CD4-positive, alpha-beta T cell treated with Interleukin-12 subunit alpha and Interleukin-12 subunit beta, for 1 hour (primary cell): ENCODE measurements around the gene CAMK1.
A peak's percentile ranks its signal among the peaks of the same experiment; 100 is the strongest.
"Not testable (repeated sequence)": the region's sequence is repeated elsewhere in the genome, so short reads cannot be mapped to it uniquely, and the experiment has no call there.

Source experiments
- DNase-seq: peaks from one replicate; pipeline ENCODE4 v3.0.0-alpha.2; 2020

The CAMK1 gene

DNA sequence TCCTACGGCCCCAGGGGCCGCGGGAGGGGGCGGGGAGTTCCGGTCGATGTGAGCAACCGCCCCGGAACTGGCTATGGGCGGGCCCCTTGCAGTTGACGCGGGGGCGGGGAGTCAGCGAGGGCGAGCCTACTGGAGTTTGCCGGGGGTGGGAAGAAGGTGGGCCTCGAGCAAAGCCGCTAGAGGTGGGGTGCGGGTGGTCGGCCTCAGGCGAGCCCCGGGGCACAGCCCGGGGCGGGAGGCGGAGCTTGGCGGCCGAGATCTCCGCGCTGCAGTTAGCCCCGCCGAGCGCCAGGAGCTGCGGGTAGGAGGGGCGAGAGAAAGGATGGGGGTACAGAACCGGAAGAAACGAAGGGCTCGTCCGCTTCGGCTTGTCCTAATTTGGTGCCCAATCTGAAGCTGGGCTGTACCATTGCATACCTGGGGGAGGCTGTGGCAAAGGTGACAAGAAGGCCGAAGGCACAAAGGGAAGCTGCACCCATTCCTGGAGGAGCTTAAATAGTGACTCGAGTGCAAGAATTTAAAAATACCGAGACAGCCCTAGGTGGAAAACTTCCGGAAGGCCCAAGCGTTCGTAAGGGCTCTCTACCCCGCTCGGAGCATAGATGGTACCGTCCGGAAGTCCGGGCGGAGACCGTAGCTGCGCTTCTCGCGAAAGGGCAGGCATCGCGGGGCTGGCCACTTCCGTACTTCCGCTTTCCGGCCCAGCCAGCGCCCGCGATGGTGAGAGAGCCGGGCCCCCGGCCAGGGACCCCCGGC is 22.8 kb upstream of the CAMK1 start, which contains the start of the genes ARPC4 and TADA3:
ARPC4 (plus strand) TSS at position 678 of the 756 bp plus-strand sequence; CDS start at position 718, 40 bp downstream.
TADA3 (minus strand) TSS at position 69 of the 756 bp plus-strand sequence. CDS start 1,007 bp downstream, outside the sequence.
- DNase-seq, result peak; percentile 92

DNA sequence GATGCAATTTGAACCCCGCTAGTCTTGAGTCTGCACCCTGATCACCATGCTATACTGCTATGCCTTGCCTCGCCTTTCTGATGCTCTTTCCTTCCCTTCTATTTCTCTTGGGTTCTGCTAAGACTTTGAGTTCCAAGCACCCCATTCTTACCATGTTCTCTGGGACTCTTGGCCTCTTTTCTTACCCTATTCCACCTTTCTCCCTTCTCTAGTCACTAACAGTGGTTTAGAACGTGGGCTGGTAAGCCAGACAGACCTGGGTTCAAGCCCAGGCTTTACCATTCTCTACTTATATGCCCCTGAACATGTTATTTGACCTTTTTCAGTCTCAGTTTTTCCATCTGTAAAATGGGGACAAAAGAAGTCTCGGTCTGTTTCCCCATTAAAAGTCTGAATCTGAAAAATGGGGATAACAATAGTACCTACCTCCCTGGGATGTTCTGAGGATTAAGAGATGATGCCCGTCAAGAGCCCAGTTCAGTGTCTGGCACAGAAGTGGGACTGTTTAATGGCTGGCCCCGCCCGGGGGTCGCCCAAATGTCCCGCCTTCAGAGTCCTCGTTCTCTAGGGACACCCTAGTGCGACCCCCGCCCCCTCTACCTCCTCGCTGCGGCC is 22.1 kb upstream of the CAMK1 start:
- no peak for DNase-seq

DNA sequence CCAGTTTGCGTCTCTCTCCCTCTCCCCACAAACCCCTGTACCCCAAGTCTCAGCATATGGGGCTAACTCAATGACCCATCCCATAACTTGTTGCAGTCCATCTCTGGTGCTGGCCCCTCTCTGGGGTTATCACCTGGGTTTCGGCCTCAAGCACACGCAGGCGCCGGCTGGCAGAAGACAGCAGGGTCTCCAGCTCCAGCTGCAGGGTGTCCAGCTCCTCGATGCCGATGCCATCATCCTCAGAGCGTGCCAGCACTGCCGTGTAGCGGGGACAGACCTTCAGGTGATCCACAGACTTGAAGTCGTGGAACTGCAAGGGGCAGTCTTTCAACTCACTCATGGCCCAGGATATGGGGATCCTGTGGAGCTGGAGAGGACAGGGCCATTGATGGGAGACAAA is 21.4 kb upstream of the CAMK1 start:
- no peak for DNase-seq

DNA sequence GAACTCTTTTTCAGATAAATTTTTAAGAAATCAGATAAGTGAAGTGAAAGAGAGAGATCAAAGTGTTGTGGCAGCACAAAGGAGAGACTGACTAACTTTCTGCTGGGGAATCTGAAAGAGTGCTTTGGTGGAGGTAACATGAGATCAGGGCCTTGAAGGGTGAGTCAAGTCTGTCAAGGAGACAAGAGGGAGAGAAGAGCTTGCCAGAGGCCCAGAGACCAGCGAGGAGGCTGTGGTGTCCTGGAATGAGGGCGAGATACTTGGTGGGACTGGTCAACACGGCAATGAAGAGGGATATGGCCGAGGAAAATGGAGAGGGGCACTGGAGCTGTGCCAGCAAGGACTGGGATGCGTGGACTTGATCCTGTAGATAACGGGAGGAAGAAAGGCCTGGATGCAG is 18.0 kb upstream of the CAMK1 start:
- no peak for DNase-seq

DNA sequence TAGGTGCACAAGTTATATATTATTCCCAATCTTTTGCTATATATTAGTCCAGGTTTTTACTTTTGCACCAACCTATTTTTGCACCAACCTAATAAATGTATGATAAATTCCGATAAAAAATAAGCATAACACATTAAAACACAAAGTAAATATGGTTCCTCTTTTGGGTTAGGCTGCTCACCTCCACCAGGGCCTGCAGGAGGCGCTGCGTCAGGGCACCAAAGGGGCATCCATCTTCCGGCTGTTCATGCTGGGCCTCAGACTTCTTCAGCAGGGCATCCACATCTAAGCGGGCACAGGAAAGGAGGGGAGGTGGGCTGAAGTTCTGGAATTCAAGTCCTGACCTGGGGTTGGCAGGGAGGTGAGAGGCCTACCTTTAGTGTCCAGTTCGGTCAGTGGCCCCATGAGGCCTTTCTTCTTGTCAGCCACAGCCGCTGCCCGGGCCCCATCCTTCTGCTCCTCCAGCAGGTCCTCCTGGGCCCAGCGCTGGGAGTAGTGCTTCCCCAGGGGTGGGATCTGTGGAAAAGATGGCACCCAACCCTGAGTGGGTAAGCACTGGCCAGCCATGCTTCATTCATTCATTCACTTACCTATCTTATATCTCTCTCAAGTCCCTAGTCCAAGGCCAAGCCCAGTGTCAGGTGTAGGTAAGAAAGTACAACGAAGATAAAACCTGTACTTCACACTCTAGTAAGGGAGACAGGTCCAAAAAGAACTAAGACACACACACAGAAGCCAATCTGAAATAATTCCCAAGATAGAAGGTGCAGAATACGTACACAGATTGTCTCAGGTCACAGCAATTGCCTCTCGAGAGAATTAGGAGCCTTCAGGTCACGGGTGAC is 17.3 kb upstream of the CAMK1 start:
- no peak for DNase-seq

DNA sequence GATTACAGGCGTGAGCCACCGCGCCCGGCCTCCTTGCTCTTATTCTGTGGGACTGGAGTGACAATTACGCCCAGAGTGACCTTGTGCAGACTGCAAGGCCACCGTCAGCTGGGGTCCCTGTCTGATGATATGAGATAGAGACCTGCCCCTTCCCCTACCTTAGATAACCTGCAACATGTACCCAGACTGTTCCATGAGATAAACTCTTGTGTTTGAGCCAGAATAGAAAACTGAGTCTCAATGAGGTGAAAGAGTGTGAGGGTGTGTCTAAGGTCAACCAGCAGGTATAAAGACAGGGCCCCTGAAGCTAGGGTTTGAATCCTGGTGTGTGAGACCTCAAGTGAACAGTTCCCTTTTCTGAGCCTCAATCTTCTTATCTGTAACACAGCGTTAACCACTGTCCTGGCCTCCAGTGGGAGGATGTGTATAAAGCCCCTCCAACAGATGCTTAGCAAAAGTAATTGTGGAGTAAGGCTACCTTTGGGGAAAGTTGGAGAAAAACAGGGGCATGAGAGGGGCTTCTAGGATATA is 16.5 kb upstream of the CAMK1 start:
- DNase-seq, result no peak

DNA sequence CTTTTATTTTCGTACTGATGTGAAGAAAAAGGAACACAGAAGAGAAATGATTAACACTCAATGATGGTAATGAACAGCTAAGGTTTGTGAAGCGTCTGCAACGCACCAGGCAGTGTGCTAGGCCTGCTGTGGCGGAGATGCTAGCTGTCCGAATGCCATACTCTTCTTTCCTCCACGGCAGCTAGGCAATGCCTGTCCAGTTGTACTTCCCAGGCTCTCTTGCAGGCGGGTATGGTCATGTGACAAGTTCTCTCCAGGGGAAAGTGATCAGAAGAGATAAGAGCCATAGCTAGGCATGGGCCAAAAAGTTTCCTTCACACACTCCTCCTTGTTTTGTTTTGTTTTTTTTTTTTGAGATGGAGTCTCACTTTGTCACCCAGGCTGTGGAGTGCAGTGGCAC is 15.9 kb upstream of the CAMK1 start:
- no peak for DNase-seq

DNA sequence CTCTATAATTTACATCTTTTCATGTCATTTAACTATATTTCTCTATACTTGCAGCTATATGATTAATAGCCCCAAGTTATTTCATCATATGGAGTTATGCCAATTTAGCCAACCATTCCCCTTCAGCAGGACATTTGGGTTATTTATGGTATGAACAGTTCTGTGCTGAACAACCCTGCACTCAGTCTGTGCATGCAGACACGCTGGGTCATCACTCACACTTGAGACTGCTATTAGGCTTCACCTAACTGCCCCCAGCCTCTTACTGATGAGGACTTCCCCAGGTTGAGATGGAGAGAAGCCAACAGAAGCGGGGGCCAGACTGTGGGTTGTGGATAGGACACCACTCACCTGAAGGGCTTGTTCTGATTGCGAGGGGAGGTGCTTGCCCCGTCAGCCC is 15.2 kb upstream of the CAMK1 start:
- DNase-seq, result no peak

DNA sequence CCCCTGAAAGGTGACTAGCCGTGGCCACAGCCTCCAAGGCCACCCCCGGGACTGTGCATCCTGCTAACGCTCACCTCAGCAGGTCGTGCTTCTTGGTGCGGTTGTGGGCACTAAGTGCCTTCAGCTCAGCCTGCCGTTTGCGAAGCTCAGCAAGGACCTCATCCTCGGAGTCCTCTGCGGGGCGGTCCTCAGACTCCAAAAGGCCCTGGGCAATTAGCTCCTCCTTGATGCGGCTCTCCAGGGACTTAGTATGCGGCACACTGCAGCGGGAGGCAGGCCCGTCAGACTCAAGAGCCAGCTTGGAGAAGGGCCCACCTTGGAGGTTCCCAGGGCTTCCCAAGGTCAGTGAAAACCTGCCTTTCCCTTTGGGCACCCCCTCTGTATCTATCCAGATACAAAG is 14.2 kb upstream of the CAMK1 start:
- no peak for DNase-seq

DNA sequence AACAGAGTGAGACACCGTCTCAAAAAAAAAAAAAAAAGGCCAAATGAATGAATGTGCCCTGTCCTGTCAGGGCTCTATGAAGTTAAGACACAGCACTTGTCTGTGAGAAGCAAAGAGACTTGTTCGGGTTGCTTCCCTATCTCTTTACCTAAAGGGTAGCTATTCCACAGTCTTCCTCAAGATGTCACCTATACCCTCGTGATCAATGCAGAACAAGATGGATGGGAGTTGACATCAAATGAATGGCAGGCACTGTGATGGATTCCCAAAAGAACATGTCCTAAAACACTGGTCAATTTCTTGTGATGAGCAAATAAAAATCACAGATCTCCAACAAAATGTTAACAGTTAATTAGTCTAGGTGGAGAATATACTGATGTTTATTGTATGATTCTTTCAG is 13.0 kb upstream of the CAMK1 start:
- DNase-seq, result peak; percentile 39

DNA sequence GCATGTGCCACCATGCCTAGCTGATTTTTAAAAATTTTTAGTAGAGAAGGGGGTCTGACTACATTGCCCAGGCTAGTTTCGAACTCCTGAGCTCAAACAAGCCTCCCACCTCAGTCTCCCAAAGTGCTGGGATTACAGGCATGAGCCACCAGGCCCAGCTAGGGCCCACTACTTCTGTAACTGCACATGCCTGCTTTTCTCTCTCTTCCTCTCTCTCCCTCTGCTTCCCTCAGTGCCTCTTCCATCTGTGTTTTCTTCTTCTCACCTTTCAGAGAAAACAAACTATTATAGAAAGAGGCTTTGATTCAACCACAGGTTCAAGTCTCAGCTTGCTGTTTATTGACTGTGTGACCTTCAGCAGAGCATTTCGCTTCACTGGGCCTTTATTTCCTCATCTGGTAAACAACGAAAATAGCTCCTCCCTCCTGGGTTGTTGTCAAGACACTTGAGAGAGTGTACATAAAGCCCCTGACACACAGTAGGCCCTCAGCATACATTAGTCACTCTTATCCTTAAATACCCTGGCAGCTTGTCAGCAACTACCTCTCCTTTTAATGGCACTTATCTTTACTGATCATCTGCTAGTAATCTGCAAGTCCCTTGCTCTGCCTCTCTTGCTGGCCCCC is 12.3 kb upstream of the CAMK1 start:
- no peak for DNase-seq

DNA sequence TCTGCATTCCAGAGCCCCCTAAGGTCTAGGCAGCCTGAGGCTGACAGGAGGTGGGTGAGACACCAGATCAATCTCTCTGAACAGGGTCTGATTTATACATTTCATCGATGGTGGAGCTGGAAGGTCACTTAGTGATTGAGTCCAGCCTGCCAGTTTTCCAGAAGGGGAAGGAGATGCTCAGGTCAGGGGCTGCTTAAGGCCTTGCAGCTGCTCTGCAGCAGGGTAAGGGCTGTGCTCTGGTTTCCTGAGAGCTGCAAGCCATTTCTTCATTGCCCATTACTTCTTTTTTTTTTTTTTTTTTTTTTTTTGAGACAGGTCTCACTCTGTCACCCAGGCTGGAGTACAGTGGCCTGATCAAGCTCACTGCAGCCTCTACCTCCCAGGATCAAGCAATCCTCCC is 11.8 kb upstream of the CAMK1 start:
- DNase-seq, result no peak

DNA sequence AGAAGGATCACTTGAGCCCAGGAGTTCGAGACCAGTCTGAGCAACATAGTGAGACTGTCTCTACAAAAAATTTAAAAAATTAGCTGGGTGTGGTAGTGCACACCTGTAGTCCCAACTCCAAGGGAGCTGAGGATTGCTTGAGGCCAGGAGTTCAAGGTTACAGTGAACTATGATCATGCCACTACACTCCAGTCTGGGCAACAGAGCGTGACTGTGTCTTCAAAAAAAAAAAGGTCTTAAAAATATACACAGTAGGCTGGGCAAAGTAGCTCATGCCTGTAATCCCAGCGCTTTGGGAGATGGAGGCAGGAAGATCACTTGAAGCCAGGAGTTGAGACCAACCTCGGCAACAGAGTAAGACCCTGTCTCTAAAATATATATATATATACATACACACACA is 11.2 kb upstream of the CAMK1 start:
- no peak for DNase-seq

DNA sequence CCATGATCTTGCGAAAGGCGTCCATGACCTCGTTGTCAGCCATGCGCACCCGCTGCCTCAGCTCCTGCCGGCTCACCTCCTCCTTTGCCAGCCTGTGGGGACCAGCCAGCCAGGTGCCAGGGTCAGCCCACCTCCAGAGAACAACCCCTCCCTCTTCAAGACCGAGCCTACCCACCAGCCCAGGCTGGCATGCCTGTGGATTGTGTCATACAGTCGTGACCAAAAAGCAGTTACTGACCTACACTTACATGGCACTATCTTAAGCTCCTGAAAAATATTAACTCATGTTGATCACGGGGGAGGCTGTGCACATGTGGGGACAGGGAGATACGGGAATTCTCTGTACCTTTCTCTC is 10.7 kb upstream of the CAMK1 start:
- DNase-seq, result no peak

DNA sequence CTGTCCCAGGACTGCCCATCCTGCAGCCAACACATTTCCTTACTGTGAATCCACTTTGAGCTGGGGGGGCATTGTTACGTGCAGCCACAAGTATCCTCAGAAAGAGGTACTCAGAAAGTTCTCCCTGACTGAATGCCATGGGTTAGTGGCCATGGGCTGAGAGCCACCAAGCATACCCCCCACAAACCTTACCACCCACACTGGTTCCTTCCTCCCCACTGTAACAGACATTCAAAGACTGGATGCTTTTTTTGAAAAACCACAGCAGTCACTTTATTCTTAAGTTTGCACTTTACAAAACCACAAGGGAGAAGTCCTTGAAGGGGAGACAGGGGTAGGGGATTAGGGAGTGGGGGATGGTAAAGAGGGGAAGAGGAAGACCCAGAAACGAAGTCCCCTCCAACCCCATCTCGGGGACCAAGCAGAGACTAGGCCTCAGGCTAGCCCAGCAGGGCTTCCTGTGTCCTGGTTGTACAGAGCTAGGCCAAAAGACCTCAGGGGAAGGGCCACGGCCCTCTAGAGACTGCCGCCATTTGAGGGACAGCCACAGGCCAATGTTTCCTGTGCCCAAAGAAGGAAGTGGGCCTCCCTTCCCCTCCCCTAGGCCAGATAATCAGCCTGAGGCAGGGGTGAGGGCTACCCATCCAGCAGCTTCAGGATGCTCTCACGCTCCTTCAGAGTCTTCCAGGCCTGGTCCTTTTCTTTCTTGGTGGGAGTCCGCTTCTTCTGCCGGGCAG is 10.1 kb upstream of the CAMK1 start:
- peak; percentile 50 for DNase-seq

DNA sequence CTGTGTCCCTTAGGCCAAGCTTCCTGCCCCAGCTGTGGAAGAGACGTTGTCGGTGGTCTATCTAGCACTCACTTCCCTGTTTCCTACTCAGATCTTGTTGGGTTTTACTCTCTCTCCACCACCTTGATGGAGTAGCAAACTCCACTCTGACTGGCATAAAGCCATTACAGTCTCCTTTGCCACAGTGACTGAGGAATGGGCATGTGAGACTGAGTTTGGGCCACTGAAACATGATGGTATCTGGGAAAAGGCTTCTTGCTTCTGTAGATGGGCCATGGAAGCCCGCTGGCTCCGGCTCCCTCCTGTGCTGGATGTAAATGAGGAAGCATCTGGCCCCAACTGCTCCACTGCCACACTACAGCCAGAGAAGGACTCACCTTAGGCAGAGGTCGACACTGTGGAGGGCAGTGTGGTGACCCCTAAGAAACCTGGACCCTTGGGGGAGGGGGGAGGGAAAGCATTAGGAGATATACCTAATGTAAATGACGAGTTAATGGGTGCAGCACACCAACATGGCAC is 9.4 kb upstream of the CAMK1 start:
- no peak for DNase-seq

DNA sequence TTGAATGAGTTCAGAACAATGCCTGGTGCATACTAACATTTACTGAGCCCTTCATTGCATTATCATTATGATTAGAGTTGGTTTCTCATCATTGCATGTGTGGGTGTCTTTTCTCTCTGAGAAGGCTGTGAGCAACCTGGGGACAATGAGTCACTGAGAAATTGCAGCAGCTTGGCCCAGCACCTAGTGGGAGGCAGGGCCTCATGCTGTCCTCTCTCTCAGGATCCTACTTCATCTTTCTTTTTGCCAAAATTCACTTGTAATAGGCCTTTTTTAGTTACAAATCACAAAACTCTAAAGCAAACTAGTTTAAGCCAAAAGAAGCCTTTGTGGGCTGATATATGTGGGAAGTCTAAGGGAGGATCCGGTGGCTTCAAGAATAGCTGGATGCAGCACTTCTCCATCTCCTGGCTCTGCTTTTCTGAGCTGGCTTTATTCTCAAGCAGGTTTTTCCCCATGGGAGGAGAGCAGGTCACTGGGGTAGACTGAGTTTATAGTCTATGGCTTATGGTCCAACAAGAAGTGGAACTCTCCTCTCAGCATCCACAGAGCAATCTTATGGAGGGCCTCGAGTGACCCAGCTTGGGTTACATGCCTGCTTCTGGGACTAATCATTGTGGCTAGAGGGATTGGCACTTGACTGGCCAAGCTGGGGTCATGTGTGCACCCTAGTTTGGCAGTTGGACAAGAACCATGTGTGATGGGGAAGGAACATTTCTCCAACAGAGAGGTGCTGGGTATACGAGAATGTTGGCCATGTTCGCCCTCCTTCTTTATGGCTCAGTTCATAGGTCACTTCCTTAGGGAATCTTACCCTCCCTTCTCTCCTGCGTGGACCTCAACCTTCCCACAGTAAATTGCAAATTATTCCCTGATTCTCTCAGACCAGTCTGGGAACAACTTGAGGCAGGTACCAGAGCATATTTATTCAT is 8.7 kb upstream of the CAMK1 start:
- no peak for DNase-seq

DNA sequence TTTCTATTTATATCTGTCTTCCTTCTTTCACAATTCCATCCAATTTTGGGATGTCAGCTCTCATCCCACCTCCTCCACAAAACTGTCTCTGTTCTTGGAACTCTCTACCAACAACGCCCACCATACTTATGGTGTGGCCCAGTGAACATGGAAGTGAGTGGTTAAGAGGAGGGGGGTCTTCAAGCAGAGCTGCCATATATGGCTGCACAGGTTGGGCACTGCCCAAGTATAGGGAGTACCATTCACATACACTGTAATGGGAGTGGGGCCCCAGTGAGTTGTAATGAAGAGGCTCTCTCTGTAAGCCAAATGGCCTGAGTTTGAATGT is 7.9 kb upstream of the CAMK1 start:
- DNase-seq, result no peak

DNA sequence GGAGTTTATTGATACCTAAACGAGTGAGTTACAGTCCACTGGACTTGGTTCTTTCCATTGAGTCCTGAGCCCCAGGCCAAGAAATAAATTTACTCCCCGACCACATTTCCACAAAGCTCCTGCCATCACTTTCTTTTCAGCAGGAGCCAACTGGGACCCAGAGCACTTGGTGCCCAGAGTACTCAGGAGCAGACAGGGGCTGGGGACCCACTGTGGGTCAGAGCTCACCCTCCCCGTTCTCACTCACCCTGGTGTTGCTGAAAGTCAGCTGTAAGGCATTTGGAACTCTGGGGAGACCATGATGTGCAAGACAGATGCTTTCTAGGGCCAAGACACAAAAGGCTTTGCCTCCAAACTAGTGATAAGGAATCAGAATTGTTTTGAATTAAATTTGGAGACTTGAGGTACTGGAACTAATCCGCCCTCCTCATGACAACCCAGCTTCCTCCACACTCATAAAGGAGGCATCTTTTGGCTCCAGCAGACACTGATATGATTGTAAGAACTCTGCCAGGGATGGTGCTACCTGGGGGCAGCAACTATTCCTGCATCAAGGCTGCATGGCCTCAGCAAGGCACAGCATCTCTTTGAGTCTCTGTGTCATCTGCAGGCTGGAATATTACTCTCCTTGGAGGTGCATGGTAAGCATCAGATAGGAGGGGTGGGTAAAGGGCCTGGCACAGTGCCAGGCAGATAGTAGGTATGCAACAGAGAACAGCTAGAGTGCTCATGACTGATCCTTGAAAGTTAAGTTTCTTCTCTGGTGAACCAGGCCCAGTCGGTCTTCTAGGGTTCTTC is 7.3 kb upstream of the CAMK1 start:
- no peak for DNase-seq

DNA sequence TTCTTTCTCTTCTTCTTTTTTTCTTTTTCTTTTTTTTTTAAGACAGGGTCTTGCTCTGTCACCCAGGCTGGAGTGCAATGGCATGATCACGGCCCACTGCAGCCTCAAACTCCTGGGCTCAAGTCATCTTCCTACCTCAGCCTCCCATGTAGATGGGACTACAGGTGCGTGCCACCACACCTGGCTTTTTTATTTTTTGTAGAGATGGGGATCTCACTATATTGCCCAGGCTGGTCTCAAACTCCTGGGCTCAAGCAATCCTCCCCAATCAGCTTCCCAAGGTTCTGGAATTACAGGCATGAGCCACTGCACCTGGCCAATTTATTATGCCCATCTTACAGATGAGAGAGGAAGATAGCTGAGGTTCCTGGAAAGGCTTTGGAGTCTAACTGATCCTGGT is 1.3 kb upstream of the CAMK1 start:
- DNase-seq, result not testable (repeated sequence)
